Body of pancreas (tissue), 4 donors: ENCODE measurements around the gene KCNJ6.

Source experiments
- POLR2A ChIP-seq, 3 donors: fragments of 450-650 bp; IDR thresholded peaks; one replicate each; pipeline ENCODE4 v1.6.1; 2016; ENCODE audit warnings: antibody characterized with exemption in 3 of 3, mild to moderate bottlenecking in 2 of 3
- TF ChIP-seq, protein P1 (sequence below), 7 experiments: fragments of 450-650 bp in 4 of 7; fragments of 200-600 bp in 3 of 7; sonication (generic) in 3 of 7; IDR thresholded peaks; one replicate each; pipeline ENCODE4 v1.5.1; 2016 to 2019; ENCODE audit warnings: antibody characterized with exemption in 7 of 7

DNA sequence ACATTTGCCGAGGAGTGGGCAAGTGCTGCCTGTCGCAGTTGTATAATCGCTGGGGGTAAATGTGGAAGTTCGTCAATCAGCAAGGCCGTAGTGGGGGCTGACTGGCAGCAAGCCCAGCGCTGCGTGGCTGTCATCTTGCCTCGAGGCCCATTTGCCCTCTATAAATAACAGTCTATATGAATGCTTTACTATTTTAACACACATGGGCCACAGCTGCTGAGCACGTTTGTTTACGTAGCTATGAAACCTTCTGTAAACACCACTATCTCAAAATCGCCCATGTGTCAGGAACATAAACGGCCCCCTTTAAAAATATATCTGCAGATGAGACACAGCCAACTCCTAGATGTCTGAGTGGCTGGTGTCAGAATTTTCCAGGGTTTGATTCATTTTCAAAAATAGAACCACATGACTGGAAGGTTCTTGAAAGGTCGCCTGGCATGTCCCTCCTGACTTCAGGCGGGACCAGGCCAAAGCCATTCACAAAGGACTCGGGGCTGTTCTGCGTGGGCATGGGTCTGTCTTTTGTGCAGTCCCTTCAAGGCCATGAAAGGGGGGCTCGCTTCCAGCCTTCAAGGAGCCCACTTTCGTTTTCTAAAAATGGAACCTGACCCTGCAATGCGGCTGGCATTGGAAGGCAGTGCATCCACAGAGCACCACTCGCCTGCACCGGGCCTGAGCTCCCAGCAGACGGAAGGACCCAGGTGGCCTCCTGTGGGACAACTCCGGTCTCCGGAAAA, 205.5 kb downstream of the KCNJ6 start:
- TF ChIP-seq, protein P1, sequence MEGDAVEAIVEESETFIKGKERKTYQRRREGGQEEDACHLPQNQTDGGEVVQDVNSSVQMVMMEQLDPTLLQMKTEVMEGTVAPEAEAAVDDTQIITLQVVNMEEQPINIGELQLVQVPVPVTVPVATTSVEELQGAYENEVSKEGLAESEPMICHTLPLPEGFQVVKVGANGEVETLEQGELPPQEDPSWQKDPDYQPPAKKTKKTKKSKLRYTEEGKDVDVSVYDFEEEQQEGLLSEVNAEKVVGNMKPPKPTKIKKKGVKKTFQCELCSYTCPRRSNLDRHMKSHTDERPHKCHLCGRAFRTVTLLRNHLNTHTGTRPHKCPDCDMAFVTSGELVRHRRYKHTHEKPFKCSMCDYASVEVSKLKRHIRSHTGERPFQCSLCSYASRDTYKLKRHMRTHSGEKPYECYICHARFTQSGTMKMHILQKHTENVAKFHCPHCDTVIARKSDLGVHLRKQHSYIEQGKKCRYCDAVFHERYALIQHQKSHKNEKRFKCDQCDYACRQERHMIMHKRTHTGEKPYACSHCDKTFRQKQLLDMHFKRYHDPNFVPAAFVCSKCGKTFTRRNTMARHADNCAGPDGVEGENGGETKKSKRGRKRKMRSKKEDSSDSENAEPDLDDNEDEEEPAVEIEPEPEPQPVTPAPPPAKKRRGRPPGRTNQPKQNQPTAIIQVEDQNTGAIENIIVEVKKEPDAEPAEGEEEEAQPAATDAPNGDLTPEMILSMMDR (IDR thresholded peaks at IDR 0.05) = no peak
- no peak for TF ChIP-seq POLR2A (IDR thresholded peaks at IDR 0.05)
